Activated CD4-positive, CD25-positive, alpha-beta regulatory T cell treated with anti-CD3 and anti-CD28 coated beads, Interleukin-2, amount 50 U/mL, for 72 hours (primary cell): ENCODE data around the gene PRRC2C.
"Not testable (repeated sequence)": the region's sequence is repeated elsewhere in the genome, so short reads cannot be mapped to it uniquely, and the experiment has no call there.

Experiments
- DNase-seq: peaks from one replicate; pipeline ENCODE4 v3.0.0; 2021

The PRRC2C gene

GRCh38 chr1:171500803-171501202 is 15.5 kb downstream of the PRRC2C start:
- no peak for DNase-seq

GRCh38 chr1:171501305-171502024 is 16.1 kb downstream of the PRRC2C start:
- no peak for DNase-seq

GRCh38 chr1:171506525-171507304 is 21.4 kb downstream of the PRRC2C start:
- DNase-seq, result no peak

GRCh38 chr1:171507435-171507834 is 22.1 kb downstream of the PRRC2C start:
- DNase-seq, result no peak

- DNase-seq, result no peak
Measured at GRCh38 chr1:171509191-171509590, 23.9 kb downstream of the PRRC2C start.

GRCh38 chr1:171513743-171514142 is 28.4 kb downstream of the PRRC2C start:
- DNase-seq, result no peak

- no peak for DNase-seq
Measured at GRCh38 chr1:171515299-171515698, 30.0 kb downstream of the PRRC2C start.

GRCh38 chr1:171515741-171516140 is 30.4 kb downstream of the PRRC2C start:
- no peak for DNase-seq

- no peak for DNase-seq
Measured at GRCh38 chr1:171521567-171521966, 36.2 kb downstream of the PRRC2C start.

GRCh38 chr1:171530676-171531075 is 45.3 kb downstream of the PRRC2C start:
- no peak for DNase-seq

GRCh38 chr1:171532520-171532919 is 47.2 kb downstream of the PRRC2C start:
- no peak for DNase-seq

GRCh38 chr1:171545523-171545922 is 60.2 kb downstream of the PRRC2C start:
- DNase-seq, result no peak

GRCh38 chr1:171550050-171550449 is 64.7 kb downstream of the PRRC2C start:
- DNase-seq, result no peak

- not testable (repeated sequence) for DNase-seq
Measured at GRCh38 chr1:171550598-171551100, 65.3 kb downstream of the PRRC2C start.

- not testable (repeated sequence) for DNase-seq
Measured at GRCh38 chr1:171553960-171554359, 68.6 kb downstream of the PRRC2C start.

GRCh38 chr1:171563675-171564074 is 78.3 kb downstream of the PRRC2C start:
- DNase-seq, result no peak

- DNase-seq, result no peak
Measured at GRCh38 chr1:171566467-171566866, 81.1 kb downstream of the PRRC2C start.

- DNase-seq, result no peak
Measured at GRCh38 chr1:171570295-171570694, 85.0 kb downstream of the PRRC2C start.

- DNase-seq, result no peak
Measured at GRCh38 chr1:171576144-171576543, 90.8 kb downstream of the PRRC2C start.

- DNase-seq, result no peak
Measured at GRCh38 chr1:171581226-171581625, 95.9 kb downstream of the PRRC2C start.

GRCh38 chr1:171581766-171582165 is 96.4 kb downstream of the PRRC2C start:
- no peak for DNase-seq

- no peak for DNase-seq
Measured at GRCh38 chr1:171582589-171582988, 97.3 kb downstream of the PRRC2C start.

- no peak for DNase-seq
Measured at GRCh38 chr1:171583591-171584201, 98.4 kb downstream of the PRRC2C start.

GRCh38 chr1:171585715-171586114 is 100.4 kb downstream of the PRRC2C start:
- DNase-seq, result no peak
